ENCODE data around the gene SPATA12. TPM values are rescaled to one million over a fixed set of nuclear protein-coding genes. Genes with fewer than 3 reads are reported as not detected.

Gene SPATA12
- total RNA-seq, 1 experiment from 2014 or later = not detected

DNA sequence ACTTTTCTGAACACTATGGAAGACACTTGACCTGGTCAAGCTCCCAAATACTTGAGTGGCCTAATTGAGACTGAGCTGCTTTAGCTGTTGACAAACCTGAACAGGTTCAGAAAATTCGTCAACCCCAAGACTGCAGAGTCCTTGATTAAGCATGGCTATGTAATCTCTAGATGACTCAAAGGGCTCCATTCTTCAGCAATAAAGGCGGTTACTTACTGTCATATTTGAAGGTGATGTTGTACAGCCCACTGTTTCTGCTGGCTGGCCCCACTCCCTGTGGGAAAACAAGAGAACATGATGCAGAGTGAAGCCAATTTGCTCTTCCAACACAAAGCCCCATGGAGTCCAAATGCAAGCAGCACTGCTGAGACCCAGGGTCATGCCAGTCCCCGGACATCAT, 59.6 kb downstream of the SPATA12 start:
- H3K27me3 ChIP-seq (replicated peaks; ENCODE audit: control insufficient read depth, insufficient read depth, low read length) = no peaks in the 10 kb centered on the region
- BruUV-seq (replicated peaks) = no TSS peak
- H3K4me1 ChIP-seq = no peaks in the 10 kb centered on the region
- Mint-ChIP-seq H3K27me3 (ENCODE audit: insufficient read depth, unreplicated experiment) (no peaks in the 10 kb centered on the region), H3K4me1 (ENCODE audit: low read depth, unreplicated experiment) (no peaks in the 10 kb centered on the region), H3K36me3 (ENCODE audit: insufficient read depth, unreplicated experiment) (no peaks in the 10 kb centered on the region), H3K27ac (ENCODE audit: unreplicated experiment) (no peak overlapping the region), H3K9me3 (ENCODE audit: unreplicated experiment) (no peaks in the 10 kb centered on the region), H3K4me3 (ENCODE audit: unreplicated experiment) (no peak overlapping the region)
- H3K4me3 ChIP-seq (ENCODE audit: low read depth, low read length) = no peak overlapping the region
- ChIA-PET CTCF (no interaction called here), POLR2A (no interaction called here)
- intact Hi-C loops (cut with micrococcal nuclease; ENCODE audit: unreplicated experiment) = no loop called here
- no peaks in the 10 kb centered on the region for H3K36me3 ChIP-seq (ENCODE audit: control insufficient read depth, insufficient read depth, low read length)
- DNase-seq = no peak
- no peak for TF ChIP-seq CTCF (IDR thresholded peaks at IDR 0.05; ENCODE audit: insufficient read depth in 1 of 2, low read depth in 1 of 2, low read length in 1 of 2, severe bottlenecking in 1 of 2, unreplicated experiment in 1 of 2)
- H3K9me3 ChIP-seq = no peaks in the 10 kb centered on the region

GRCh38 chr3:57120451-57121174, 60.1 kb downstream of the SPATA12 start:
- CTCF ChIA-PET = no interaction called here

More at GRCh38 chr3:57120451-57121174, 60.1 kb downstream of the SPATA12 start:
- no peak for DNase-seq
- Histone ChIP-seq H3K4me1 (no peaks in the 10 kb centered on the region), H3K36me3 (ENCODE audit: control insufficient read depth, insufficient read depth, low read length) (no peaks in the 10 kb centered on the region), H3K4me3 (ENCODE audit: low read depth, low read length) (no peak overlapping the region), H3K27me3 (replicated peaks; ENCODE audit: control insufficient read depth, insufficient read depth, low read length) (no peaks in the 10 kb centered on the region), H3K9me3 (no peaks in the 10 kb centered on the region)
- H3K4me3 Mint-ChIP-seq (ENCODE audit: unreplicated experiment) = no peak overlapping the region
- H3K9me3 Mint-ChIP-seq (ENCODE audit: unreplicated experiment) = no peaks in the 10 kb centered on the region
- no peak for TF ChIP-seq CTCF (IDR thresholded peaks at IDR 0.05; ENCODE audit: insufficient read depth in 1 of 2, low read depth in 1 of 2, low read length in 1 of 2, severe bottlenecking in 1 of 2, unreplicated experiment in 1 of 2)
- POLR2A ChIA-PET = no interaction called here
- no peaks in the 10 kb centered on the region for H3K36me3 Mint-ChIP-seq (ENCODE audit: insufficient read depth, unreplicated experiment)
- intact Hi-C loops (cut with micrococcal nuclease; ENCODE audit: unreplicated experiment) = no loop called here
- no peaks in the 10 kb centered on the region for H3K27me3 Mint-ChIP-seq (ENCODE audit: insufficient read depth, unreplicated experiment)
- H3K27ac Mint-ChIP-seq (ENCODE audit: unreplicated experiment) = no peak overlapping the region
- no TSS peak for BruUV-seq (replicated peaks)
- H3K4me1 Mint-ChIP-seq (ENCODE audit: low read depth, unreplicated experiment) = no peaks in the 10 kb centered on the region

Other genes with a start within 250 kb of the SPATA12 start
- gene IL17RD, start 104.7 kb downstream of the SPATA12 start, total RNA-seq (2022) = 2.7 and 3.1 TPM in 2 replicates
- 1.2 and 1.5 TPM in 2 replicates for gene HESX1, start 139.3 kb downstream of the SPATA12 start, total RNA-seq (2022)
- gene APPL1, start 167.1 kb downstream of the SPATA12 start, total RNA-seq (2022) = 40.0 and 40.7 TPM in 2 replicates
- gene ASB14, start 232.0 kb downstream of the SPATA12 start, total RNA-seq (2022) = not detected in 2 replicates

All from Caco-2 (cell line).